ENCODE data around the gene RNU5B-1.

Gene RNU5B-1

DNA sequence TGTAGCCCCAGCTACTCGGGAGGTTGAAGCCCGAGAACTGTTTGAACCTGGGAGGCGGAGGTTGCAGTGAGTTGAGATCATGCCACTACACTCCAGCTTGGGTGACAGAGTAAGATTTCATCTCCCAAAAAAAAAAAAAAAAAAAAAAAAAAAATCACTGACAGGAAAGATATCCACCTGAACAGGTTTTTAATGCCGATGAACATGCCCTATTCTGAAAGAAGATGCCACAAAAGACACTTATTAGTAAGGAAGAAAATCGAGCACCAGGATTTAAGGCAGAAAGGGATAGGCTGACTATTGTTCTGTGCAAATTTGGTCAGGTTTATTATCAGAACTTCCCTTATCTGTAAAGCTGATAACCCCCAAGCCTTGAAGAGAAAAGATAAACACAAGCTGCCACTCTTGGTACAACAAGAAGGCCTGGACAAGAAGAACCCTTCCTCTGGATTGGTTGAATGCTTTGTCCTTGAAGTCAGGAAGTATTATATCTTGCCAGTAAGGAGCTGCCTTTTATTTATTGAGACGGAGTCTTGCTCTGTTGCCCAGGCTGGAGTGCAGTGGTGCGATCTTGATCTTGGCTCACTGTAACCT is 15.1 kb upstream of the RNU5B-1 start:
- DNase-seq: no peak

DNA sequence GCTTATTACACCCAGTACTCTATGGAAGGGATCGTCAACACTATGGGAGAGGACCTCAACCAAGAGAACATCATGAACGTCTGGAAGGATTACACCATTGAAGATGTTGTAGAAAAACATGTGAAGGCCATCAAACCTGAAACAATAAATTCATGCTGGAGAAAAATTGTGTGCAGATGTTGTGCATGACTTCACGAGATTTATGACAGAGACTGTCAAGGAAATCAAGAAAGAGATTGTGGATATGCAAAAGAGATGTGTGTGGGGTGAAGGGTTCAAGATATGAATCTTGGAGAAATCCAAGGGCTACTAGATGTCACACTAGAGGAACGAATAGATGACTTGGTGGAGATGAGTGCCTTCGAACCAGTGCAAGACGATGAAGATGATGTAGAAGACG is 14.2 kb upstream of the RNU5B-1 start:
- DNase-seq: no peak

DNA sequence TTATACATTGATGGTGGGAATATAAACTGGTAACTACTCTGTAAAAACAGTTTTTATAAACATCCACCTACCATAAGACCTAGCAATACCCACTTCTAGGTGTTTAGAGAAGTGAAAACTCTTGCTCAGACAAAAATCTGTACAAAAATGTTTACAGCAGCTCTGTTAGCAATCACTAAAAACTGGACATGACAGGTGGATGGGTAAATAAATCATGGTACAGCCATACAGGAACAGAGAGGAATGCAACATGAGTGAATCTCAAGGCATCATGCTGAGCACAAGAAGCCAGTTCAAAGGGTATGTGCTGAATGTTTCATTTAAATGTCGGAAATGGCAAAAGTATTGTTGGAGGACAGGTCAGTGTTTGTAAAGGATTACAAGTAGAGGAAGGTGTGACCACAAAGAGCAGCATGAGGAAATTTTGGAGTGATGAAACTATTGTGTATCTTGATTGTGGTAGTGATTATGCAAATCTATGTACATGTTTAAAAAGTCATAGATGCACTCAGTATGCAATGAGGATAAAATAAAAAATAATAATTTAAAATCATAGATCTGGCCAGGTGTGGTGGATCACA is 11.4 kb upstream of the RNU5B-1 start:
- no peak for DNase-seq

DNA sequence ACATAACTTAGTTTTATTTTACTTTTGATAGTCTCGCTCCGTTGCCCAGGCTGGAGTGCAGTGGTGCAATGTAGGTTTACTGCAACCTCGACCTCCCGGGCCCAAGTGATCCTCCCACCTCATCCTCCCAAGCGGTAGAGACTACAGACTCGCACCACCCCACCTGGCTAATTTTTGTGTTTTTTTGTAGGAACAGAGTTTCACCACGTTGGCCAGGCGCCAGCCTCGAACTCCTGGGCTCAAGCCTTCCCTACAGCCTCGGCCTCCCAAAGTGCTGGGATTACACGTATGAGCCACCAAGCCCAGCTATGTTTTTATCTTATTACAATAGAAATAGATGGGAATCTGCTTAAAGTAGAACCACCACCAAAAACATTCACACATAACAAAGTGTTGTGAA is 5.7 kb upstream of the RNU5B-1 start:
- no peak for DNase-seq

DNA sequence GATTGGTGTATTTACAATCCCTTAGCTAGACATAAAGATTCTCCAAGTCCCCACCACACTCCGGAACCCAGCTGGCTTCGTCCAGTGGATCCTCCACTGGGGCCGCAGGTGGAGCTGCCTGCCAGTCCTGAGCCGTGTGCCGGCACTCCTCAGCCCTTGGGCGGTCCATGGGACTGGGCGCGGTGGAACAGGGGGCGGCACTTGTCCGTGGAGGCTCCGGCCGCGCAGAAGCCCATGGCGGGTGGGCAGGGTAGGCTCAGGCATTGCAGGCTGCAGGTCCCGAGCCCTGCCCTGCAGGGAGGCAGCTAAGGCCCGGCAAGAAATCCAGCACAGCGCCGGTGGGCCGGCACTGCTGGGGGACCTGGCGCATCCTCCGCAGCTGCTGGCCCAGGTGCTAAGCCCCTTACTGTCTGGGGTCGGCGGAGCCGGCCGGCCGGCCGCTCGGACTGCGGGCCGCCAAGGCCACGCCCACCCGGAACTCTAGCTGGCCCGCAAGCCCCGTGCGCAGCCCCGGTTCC is 3.5 kb upstream of the RNU5B-1 start:
- DNase-seq: no peak

DNA sequence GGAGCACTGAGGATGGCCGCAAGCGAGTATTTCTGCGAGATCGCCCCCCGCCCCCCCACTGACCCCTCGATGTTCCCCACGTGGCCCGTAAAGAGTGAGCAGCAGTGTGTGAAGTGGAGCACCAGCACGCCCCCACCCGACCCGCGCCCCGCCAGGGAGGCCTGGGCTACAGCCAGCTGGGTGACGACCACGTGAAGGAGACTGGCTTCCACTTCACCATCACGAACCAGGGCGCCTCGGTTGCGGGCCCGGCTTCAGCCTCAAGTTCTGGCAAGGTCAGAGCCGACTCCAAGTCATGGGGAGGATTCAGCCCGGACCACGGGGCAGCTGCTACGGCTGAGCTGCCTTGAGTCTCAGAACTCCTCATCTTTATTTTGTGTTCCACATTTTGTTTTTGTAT is 2.4 kb upstream of the RNU5B-1 start:
- DNase-seq: no peak

DNA sequence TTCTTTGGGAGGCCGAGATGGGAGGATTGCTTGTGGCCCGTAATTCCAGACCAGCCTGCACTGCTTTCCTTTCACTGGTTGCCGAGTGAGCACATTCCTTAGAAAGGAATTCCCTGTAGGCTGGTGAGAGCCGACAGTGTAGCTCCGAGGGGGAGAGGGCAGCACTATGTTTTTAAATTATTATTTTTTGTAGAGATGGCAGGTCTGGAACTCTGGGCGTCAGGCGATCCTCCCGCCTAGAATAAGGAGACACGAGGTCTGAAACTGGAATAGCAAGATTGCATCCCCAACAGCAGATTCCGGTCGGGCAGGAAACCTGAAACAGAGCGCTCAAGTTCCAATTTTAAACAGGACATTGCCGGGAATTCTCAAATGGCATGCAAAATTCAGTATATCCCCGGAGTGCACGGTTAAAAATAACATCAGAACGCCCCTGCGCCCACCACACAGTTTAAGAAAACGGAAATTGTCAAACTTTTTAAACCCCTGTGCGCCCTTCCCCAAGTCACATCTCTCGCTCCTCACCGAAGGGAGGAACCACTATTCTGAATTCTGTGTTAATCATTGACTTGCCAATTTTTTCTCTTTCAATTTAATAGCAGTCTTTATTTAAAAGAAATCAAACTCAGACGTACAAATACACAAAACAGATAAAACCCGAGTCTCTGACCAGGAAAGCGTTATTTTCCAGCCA is 643 bp upstream of the RNU5B-1 start:
- peak; percentile 21 for DNase-seq

DNA sequence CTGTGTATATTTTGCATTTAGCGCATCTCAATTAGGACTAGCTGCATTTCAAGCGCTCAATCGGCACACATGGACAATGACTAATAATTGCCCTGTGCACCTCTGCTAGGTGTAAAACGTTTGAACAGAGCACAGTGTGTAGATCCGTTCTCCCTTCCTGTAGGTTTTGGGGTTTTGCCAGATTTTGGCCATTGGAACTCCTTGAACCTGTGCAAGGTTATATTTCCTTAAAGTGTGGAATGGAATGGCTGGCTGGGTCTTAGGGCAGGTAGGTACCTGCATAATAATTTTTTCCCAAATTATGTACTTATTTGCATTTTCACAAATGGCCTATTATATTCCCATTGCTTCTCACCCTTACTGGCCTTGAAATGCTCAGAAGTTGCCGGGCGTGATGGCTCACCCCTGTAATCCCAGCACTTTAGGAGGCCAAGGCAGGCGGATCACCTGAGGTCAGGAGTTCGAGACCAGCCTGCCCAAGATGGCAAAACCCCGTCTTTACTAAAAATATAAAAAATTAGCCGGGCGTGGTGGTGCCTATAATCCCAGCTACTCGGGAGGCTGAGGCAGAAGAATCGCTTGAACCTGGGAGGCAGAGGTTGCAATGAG is 777 bp downstream of the RNU5B-1 start:
- no peak for DNase-seq

DNA sequence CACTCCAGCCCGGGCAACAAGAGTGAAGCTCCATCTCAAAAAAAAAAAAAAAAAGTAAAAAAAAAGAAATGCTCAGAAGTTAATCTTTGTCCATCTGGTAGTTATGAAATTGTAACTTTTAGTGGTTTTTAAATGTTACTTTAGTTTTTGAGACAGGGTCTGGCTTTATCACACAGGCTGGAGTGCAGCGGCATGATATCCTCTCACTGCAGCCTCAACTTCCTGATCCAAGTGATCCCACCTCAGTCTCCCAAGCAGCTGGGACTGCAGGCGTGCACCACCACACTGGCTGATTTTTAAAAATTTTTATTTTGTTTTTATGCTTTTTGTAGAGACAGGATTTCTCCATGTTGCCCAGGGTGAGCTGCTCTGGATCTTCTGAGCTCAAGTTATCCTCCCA is 1.3 kb downstream of the RNU5B-1 start:
- DNase-seq: no peak

DNA sequence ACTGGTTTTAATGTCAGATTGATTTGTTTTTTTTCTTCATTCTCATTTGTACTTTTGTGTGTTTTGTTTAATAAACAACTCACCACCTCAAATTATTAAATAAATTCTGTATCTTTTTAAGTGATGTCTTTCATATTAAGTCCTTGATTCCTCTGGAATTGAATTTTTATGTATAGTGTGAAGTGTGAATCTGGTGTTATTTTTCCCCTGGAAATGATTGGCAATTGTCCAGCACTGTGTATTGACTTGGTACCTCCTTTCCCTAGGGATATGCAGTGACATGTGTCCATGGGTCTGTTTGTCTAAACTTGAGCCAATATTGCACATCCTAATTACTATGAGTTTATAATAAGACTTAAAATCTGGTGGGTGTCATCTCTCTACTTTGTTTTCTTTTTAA is 2.1 kb downstream of the RNU5B-1 start:
- DNase-seq: no peak

DNA sequence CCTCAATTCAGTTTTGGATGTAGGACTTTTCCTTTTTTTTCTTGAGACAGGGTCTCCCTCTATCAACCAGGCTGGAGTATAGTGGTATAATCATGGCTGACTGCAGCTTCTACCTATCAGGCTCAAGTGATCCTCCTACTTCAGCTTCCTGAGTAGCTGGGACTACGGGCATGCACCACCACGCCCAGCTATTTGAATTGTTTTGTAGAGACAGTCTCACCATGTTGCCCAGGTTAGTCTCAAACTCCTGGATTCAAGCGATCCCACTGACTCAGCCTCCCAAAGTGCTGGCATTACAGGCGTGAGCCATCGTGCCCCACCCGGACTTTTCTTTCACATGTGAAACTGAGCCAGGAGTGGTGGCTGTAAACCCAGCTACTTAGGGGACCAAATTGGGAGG is 3.5 kb downstream of the RNU5B-1 start:
- no peak for DNase-seq

DNA sequence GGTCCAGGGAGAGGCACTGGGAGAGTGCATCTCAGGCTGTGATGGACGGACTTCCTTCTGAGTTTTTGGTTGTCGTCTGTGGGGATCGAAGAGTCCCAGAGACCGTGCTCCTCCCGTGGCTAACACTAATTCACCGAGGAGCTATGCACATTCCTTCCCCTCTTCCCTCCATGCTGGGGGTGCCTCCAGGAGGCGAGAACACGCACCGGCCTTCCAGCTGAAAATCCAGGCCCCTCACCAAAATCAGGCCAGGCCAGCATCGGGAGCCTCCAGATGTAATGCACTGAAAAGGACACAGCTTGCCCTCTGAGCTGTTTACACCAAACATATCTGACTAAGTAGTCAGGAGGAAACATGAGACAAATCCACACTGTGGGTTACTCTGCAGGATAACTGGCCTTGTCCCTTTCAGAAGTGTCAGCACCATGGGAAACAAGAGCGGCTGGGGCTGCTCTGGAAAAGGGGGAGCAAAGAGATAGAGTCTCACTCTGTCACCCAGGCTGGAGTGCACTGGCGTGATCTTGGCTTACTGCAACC is 5.5 kb downstream of the RNU5B-1 start:
- no peak for DNase-seq

DNA sequence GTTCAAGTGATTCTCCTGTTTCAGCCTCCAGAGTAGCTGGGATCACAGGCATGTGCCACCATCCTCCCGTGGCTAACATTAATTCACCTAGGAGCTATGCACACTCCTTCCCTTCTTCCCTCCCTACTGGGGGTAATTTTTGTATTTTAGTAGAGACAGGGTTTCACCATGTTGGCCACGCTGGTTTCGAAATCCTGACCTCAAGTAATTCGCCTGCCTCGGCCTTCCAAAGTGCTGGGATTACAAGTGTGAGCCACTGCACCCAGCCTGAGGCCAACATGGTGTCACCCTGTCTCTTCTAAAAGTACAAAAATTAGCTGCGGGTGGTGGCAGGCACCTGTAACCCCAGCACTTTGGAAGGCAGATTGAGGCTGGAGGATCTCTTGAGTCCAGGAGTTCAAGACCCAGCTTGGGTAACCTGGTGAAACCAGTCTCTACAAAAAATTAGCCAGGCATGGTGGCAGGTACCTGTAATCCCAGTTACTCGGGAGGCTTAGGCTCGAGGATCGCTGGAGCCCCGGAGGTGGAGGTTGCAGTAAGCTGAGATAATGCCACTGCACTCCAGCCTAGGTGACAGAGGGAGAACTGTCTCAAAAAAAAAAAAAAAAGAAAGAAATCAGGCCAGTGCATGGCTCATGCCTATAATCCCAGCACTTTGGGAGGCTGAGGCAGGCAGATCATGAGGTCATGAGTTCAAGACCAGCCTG is 6.1 kb downstream of the RNU5B-1 start:
- DNase-seq: no peak

DNA sequence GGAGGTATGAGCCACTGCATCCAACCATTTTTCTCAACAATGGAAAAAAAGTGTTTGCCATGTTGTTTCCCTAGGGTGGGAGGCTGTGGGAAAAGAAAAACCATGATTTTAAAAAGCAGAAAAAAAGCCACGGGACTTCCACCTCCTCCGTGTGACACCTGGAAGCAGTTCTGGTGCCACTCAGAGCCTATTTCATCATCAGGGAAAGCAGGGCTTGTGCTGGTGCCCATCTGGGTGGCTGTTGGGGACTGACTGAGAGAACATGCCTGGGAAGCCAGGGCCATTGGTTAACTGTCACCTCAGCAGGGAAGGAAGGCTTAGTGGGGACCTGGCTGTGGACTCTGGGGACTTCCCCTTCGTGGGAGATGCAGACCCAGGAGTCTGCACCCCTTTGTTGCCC is 7.3 kb downstream of the RNU5B-1 start:
- no peak for DNase-seq

DNA sequence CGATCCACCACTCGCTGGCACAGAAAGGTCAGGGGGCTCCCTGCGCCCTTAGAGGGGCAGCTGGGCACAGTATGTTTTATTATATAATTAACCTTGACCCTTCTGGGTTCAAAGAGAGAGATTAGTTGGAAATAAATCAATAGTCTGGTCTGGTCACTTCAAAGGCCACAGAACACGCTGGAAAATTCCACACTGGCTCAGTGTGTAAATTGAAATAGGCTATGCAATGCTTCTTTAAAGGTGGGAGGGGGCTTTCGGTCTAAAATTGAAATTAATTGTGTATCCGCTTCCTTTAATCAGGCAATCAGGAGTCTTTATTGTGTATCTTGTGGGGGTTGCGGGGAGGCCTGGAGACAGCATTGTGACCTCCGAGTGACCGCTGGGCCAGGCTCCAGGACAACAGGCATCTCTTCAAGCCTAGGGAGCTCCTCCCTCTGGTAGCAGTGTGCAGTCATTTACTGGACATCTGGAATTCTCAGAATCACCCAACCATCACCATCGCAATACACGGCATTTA is 8.0 kb downstream of the RNU5B-1 start:
- no peak for DNase-seq

DNA sequence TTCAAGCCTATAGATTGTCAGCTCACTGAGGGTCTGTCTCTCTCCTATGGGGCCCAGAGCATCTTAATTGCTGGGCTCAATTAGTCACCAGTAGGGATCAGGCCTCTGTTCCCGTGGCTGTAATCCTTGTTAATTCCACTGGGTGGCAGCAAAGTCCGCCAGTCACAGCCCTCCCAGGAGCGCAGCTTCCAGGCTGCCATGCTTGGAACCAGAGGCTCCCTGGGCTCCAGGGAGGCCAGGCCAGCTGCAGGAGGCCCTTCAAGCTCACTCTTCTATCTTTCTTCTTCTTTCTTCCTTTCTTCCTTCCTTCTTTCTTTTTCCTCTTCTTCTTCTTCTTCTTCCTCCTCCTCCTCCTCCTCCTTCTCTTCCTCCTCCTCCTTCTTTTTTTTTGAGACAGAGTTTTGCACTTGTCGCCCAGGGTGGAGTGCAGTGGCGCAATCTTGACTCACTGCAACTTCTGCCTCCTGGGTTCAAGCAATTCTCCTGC is 14.4 kb downstream of the RNU5B-1 start:
- peak; percentile 72 for DNase-seq

DNA sequence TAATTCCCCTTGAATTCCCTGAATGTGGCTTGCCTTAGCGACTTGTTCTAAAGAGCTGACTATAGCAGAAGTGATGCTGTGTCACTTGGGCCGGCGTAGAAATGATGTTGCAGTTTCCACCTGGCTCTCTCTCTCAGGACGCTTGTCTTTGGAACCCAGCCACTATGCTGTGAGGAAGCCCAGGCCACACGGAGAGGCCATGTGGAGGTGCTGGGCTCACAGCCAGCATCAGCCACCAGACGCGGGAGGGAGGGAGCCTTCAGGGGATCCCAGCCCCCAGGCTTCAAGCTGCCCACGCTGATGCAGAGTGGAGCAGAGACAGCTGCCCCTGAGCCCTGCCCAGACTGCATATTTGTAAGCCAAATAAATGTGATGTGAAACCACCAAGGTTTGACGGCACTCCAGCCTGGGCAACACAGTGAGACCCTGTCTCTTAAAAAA is 18.6 kb downstream of the RNU5B-1 start:
- DNase-seq: peak; percentile 93

DNA sequence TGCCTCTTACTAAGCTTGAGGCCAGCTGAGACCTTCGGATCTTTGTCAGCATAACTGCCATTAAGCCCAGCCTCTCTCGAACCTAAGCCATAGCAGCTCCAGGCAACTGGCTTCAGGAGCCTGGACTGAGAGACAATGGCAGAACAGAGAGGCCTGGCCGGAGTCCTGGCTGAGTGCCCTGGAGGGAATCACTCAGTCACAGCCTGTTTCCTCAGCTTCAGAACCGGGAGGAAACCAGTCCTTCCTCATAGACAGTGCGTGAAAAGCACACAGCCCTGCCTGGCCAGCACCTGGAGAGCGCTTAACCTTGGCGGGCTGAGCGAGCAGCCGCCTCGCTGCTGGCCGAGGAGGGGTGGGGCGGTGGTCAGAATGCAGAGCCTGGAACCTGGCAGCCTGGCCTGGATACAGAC is 21.6 kb downstream of the RNU5B-1 start:
- DNase-seq: no peak

DNA sequence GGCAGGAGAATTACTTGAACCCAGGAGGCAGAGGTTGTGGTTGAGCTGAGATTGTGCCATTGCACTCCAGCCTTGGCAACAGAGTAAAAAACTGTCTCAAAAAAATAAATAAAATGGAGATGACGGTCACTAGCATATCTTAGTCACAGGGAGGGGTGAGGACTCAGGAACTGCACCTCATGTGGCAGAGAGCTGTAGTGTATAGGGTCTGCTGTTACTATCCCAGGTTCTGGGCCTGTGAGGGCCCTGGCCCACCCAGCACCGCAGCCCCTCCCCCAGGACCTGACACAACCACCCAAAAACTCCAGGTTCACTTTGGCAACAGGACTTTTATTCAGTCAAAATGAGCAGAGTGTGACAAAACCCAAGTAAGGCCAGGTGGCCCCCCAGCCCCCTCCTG is 22.3 kb downstream of the RNU5B-1 start:
- no peak for DNase-seq

DNA sequence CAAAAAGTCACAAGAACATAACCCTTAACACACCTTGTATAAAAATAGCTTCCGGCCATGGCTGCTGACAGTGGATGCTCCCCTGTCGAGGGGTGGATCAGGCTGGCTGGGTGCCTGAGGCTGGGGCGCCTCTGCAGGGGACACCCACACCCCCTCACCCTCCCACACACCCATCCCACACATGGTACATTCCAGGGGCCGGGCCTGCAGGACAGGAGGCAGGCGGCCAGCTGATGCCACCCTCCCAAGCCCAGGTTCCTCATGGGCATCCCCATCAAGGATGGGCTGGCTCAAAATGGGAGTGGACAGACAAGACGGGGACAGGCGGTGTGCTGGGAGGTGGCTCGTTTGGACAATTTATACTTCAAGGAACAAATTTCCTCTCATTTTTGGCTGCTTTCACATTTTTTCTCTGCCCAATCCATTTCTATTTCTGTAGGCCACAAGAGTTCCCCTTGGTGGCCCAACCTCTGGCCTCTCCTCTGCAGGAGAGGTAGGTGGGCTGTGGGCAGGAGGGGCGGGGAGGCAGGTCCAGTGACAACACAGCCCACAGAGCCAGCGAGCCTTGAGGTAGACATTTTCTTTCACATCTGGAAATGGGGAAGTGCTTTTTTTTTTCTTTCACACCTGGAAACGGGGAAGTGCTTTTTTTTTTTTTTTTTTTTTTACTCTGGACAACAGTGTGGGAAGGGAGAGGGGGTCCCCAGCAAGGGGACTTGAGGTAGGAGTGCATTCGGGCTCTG is 23.3 kb downstream of the RNU5B-1 start:
- no peak for DNase-seq

DNA sequence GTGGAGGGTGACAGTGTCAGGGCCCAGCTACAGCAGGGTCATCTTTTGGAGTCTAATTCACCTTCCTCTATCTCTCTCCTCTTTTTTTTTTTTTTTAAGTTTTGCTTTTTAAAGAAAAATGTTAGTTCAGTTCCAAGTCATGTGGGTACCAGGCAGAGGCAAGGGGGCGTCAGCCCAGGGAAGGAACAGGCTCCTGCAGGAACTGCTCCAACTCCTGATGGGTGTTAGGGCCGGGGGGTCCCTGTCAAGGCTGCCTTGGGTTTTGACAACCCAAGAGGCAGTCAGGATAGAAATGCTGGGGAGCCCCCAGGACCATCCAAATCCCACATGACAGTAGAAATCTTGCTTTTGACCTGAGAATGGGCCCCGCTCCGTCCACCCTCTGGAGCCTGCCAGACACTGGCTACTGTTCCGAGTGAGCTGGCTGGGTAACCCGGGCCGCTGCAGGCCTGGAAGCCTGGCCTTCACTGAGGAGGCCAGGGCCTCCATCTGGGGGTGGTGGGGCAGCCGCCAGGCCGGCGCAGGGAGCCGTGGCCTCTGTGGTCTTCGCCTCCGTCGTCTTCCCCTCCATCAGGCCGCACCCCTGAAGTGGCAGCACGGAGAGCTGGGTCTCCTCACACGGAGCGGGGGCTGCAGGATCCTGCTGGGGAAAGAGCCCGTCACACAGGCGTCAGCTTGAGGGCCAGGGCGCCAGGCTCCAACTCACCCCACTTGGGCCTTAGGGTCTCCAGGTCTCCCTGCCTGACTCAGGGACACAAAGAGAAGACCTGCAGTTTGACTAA is 24.2 kb downstream of the RNU5B-1 start:
- DNase-seq: no peak

Measured in NCI-H1694 (cell line).